NCI-H2227 (cell line): ENCODE measurements around the gene VIPAS39.
"Not testable (repeated sequence)": the region's sequence is repeated elsewhere in the genome, so short reads cannot be mapped to it uniquely, and the experiment has no call there.

ENCODE experiments used
- DNase-seq: peaks from one replicate; lab custom pipeline; 2025; ENCODE audit not compliant: unreplicated experiment; lab: John Stamatoyannopoulos, UW

Gene VIPAS39

DNA sequence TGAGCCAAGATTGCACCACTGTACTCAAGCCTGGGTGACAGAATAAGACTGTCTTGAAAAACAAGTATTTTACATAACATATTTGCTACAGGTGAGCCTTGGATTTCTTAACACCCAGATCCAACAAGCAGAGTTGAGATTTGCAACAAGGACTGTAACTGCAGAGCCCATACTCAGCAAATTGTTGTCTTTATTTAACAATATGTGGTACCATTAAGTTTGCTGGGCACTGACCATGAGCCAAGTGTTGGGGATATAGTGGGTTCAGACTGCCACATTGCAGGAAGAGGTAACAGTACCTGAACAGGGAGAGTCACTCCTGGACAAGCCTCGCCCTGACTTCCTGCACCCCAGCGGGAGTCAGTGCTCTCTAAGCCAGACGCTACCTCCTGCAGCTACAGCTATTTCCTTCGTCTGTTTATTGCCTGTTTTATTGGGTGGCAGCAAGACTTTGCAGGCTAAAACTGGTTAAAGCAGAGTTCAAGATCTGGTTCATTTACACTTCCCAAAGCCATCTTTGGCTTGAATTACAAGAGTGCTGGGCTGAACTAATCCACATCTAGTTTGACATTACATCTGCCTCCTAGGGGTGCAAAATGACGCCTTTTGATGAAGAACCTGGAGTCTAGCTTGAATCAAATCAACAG is 12.9 kb upstream of the VIPAS39 start:
- no peak for DNase-seq

DNA sequence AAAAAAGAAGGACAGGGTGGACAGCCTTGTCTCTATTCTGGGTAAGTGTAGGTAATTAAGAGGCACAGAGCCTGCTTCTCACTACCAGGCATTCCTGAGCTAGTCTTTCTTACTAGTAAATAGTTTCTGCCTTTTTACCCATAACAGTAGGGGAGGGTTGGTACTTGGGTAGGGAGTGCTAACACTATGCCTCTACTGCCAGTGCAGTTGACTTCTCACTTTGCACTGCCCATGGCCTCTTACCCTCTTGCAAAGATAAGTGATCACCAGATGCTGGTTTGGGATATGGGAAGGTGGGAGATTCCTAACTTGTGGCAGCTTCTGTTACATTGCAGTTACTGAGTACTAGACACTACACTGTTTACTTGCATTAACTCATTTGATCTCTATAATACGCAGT is 12.1 kb upstream of the VIPAS39 start:
- no peak for DNase-seq

DNA sequence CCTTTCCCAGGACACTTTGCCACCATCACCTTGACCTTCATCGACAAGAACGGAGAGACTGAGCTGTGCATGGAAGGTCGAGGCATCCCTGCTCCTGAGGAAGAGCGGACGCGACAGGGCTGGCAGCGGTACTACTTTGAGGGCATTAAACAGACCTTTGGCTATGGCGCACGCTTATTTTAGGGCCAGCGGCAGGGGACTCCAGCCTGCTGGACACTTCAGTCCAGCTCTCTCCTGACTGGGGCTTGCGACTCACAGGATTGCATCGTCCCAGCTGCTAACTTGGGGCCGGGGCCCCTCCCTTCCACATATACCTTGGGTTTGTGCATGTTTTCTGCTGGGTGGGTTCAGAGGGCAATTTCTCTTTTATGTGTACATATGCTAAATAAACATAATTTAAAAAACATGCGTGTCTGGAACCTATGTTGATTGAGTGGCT is 11.7 kb upstream of the VIPAS39 start:
- no peak for DNase-seq

DNA sequence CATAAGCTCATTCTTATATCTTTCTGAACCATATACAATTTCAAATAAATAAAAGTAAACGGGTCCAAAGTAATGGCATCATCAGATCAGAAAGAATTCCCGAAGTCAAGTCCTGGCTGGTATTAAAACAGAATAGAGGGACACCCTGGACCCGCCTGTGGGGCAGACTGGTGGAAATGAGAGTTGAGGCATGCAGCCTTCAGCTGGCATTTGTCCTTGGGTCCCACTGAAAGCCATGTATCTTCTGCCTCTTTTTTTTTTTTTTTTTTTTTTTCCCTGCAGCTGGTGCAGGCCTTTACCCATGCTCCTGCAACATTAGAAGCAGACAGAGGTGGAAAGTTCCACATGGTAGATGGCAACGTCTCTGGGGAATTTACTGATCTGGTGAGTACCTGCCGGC is 10.4 kb upstream of the VIPAS39 start:
- no peak for DNase-seq

DNA sequence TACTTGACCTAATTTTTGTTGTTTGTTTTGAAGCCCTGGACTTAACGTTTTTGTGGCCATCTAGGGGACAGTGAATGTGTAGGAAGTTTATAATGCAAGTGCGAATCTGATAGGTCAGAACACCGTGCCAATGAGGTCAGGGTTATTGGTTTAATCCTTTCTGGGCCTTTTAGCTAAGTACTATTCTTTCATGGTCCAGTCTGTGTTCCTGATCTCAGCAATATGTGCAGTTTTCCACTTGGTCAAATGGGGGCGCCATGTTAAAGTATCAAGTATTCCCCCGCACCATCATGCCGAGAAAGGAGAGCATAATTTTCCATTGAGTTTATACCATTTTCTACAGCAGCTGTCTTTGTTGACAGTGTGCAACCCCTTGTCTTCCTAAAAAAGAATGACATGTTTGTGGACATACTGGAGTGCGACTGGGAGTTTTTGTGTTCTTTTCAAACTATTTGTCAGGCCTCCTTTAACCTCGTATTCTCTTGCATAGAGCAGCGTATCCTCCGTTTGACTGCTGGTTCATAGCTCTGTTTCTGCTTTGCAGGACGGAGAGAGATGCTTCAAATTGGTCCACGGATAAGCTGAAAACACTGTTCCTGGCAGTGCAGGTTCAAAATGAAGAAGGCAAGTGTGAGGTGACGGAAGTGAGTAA is 1.8 kb upstream of the VIPAS39 start:
- peak; percentile 82 for DNase-seq

DNA sequence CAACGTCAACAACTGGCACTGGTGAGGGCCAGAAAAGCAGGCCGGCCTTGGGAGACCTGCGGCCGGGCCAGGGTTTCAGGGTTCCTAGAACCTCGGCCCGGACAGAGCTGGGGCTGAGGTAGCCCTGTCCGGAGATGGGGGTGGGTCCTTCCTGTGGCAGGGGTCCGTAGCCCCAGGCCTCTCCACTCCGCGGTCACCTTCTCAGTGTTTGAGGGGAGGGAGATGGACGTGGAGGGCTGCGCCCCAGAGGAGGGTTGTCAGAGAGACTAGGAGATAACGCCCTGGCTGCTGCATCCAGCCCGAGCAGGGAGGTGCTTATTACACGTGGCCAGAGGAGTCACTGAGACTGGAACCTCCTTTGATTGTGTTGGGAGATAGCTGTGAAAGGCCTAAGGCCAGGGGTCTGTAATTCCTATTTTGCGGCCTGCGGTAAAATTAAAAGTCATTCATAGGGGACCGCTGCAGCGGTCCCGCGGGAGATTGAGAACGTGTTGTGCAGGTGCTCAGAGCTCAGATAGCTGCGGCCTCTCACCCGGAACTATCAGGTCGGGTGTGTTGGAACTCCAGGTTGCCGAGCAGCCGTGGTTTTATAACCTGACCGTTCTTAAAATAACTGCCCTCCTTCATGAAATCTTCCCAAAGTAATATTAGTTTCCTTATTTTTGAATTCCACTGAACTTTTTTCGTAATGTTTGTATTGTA is 999 bp upstream of the VIPAS39 start:
- peak; percentile 62 for DNase-seq

DNA sequence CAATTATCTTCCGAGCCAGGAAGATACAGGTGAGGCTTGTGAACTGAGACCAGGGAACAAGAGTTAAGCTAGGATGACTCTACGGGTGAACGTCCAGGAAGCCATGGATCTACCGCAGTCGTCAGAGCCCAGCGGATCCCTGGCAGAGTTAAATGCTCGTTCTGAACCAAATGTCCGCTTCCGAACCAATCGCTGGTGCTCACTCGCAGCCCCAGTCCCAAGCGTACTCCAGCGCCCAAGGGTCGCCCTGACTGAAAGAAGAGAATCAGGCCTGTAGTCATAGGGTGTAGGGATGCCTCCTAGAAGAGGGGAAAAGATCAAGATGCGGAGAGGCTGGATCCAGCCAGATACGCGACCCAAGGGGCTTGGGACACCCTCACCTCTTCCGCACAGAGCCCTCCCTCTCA is 283 bp downstream of the VIPAS39 start:
- DNase-seq = peak; percentile 75

DNA sequence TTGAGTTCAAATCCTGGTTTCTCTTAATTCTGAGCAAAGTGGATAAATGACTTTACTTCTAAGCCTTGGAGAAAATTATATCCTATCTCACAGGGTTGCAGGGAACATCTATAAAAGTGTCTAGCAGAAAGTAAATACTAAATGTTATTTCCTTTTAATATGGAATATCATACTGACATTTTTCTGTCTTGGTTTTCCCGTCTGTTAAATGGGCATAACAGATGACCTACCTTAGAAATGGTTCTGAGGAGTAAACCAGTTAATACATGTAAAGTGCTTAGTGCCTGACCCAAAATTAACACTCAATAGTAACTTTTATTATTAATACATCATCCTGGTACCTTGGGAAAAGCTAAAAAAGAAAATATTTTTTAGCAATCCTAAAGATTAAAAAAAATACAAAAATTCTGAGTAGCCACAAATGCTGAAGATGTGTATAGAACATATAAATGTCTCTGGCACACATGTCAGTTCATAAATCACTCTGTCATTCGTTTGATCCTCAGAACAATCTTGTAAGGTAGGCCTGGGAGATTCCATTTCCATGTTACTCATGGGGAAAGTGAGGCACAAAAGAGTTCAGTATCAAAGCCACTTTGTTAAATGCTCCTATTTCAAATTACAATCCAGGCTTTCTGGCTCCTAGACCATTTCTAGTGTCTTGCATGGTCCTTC is 1.3 kb downstream of the VIPAS39 start:
- DNase-seq = peak; percentile 2

DNA sequence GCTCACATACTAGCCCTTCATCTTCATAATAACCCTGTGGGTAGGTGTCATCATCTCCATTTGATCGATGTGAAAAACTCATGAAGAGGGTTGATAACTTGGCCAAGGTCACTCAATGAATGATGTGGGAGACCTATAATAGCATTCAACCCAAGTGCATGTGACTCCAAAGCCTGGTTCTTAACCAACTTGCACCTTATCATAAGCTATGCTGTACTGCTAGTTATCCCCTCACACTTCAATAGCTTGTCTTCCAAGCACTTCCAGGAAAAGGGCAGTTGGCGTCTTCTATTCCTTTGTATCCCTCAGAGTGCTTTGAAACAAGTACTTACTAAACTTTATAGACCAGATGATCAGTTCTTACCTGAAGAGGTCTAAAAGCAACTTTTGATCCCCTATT is 15.2 kb downstream of the VIPAS39 start:
- no peak for DNase-seq

DNA sequence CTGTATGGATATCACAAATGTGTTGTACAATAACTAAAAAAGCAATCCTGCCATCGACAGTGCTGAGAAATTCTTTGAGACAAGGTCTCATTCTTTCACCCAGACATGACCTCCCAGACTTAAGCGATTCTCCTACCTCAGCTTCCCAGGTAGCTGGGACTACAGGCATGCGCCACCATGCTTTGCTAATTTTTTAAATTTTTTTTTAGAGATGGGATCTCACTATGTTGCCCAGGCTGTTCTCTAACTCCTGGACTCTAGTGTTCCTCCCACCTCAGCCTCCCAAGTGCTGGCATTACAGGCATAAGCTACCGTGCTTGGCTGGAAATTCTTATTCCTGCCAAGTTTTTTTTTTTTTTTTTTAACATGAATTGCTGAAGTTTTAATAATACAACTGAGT is 17.5 kb downstream of the VIPAS39 start:
- no peak for DNase-seq

DNA sequence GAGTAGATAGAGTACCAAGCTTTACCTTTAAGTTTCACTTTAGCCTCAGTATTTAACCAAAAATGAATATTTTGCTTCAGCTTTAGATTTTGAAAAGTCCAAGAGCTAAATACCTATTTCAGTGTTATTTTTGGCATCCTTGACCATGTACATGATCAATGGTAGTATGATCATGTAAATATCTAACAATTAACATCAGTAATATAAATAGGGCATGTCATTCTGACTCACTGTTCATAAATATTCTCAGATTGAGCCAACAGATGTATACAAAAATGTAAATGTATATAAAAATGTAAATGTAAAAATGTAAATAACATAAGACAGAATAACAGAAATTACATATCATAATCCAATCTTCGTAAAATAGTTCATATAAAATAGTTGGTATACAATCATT is 18.8 kb downstream of the VIPAS39 start:
- DNase-seq = no peak

DNA sequence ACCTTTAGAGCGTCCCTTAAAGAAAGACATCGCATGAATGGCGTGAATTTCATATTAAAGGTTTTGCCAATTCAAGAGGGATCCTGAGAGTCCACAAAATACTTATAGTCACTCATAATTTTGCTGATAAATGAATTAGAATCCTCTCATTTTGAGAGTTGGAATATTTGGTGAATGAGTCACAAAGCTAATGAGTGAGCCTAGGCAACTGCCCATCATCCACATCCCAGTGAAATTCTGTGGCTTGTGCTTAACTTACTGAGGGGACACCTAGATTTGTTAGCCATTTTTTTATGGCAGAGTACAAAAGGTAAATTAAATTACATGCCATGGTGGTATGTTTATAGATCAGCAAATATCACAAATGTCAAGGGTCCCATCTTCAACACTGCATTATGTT is 21.4 kb downstream of the VIPAS39 start:
- no peak for DNase-seq

DNA sequence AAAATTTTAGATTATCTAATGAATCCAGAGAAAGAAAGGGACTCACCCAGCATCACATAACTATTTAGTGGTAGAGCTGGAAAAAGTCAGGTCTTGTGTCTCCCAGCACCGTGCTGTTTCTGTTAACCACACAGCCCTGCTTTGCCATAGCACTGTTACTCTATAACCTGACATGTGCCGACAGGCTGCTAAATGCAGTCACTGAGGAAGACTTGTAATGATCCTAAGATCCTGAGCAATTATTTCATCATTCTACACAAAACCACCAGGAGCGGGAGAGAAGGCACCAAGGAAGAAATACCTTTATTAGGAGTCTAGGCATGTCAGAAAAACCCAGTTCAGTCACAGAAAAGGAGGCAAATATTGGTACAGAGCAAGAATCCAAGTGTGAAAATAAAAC is 31.0 kb downstream of the VIPAS39 start:
- no peak for DNase-seq

DNA sequence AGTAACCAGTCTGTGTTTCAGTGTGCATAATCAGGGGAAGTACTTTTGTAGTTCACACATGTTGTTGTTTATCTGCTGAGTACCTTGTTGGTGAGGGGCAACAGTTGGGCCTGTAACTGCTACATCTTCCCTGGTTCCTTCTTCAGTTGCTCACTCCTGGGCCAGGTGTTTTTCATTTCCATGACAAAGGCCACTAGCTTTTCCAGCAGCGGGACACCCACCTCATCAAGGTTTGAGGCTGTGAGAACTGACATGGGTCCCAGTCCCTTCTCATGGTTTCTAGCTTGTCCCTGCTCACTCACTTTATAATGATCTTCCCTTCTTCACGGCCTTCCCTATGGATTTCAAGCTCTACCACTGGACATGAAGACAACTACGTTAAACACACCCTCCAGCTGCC is 32.5 kb downstream of the VIPAS39 start:
- no peak for DNase-seq

DNA sequence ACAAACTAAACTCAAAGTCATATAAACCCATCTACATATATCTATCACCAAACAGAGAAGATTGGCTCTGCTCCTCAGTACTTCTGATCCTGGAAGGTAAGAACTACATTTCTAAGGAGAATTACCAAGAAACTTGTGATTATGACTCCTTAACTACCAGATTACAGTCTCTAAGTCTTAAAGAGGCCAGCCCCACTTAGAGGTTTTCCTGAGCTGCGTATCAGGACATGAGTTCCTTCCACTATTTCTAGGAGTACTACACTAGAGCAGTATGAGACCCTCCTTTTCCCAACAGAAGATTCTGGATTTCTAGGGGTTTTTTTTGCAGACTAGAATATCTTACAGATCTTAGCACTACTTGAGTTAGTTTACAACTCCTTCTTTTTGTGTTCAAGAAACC is 34.0 kb downstream of the VIPAS39 start, which contains the start of gene NOXRED1:
Gene NOXRED1 (minus strand): TSS at position 101 of the 400 bp plus-strand sequence. CDS start 634 bp downstream, outside the sequence.
- no peak for DNase-seq

DNA sequence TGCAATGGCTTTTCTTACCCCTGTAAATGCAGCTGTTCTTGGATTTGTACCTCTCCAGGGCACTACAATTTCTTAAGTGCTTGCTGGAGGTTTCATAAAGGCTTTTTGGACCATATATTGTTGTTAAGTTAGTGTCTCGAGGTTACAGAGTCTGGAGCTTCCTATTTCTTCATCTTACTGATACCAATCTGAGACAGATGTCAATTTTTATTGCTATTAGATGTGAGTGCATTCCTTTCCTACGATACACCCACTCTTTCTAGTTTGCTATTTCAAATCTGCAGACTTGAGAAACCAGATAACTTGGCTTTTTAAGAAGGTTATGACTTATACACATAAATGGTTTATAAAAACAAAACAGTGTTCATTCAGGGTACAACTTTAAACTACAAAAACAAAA is 36.2 kb downstream of the VIPAS39 start:
- no peak for DNase-seq

DNA sequence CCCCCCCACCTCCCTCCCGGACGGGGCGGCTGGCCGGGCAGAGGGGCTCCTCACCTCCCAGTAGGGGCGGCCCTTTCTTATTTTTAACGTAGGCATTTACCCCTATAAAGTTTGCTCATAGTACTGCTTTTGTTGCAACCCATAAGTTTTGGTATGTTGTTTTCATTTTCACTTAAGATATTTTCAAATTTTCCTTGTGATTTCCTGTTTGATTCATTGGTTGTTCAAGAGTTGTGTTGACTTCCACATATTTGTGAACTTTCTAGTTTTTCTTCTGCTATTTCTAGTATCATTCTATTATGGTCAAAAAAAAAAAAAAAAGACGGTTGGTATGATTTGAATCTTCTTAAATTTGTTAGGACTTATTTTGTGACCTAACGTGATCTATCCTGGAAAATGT is 40.6 kb downstream of the VIPAS39 start:
- DNase-seq = no peak

DNA sequence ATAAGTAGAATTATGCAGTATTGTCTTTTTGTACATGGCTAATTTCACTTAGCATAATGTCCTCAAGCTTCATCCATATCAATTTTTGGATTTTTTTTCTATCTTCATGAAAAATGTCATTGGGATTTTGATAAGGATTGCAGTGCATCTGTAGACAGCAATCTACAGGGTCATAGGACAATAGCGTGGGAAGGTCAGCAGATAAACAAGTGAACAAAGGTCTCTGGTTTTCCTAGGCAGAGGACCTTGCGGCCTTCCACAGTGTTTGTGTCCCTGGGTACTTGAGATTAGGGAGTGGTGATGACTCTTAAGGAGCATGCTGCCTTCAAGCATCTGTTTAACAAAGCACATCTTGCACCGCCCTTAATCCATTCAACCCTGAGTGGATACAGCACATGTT is 41.3 kb downstream of the VIPAS39 start:
- not testable (repeated sequence) for DNase-seq

DNA sequence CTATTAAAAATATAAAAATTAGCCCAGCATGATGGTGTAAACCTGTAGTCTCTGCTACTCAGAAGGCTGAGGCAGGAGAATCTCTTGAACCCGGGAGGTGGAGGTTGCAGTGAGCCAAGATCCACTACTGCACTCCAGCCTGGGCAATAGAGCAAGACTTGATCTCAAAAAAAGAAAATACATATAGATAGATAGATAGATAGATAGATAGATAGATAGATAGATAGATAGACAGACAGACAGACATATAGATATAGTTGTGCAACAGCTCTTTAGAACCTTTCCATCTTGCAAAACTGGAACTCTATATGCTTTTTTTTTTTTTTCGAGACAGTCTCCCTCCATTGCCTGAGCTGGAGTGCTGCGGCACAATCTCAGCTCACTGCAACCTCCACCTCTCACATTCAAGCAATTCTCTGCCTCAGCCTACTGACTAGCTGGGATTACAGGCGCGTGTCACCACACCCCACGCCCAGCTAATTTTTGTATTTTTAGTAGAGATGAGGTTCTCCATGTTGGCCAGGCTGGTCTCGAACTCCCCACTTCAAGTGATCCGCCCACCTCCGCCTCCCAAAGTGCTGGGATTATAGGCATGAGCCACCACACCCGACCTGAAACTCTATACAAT is 41.9 kb downstream of the VIPAS39 start:
- DNase-seq = not testable (repeated sequence)

DNA sequence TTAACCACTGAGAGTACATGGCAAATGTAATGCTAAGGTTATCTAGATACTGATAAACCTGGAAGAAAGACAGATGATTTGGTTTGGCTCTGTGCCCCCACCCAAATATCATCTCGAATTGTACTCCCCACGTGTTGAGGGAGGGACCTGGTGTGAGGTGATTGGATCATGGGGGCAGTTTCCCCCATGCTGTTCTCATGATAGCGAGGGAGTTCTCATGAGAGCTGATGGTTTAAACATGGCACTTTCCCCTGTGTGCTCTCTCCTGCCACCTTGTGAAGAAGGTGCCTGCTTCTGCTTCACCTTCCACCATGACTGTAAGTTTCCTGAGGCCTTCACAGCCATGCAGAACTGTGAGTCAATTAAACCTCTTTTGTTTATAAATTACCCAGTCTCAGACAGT is 48.3 kb downstream of the VIPAS39 start:
- DNase-seq = no peak

DNA sequence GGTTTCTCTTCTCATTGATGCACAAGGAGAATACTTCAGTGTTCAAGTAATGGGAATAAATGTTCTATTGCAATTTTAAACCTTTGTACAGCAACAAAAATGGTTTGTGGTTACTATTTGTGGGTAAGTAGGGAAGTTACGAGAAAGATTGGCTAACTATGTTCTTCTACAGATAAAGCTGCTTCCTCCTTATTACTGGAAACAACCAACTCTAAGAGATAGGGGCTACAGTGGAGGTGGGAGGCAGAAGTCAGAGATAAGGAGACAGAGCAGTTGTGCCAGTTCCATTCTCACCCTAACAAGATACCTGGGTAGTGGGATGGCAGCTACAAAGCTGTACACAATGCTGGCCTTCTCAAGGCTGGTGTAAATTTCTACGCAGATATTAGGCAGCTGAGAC is 50.2 kb downstream of the VIPAS39 start:
- no peak for DNase-seq
